HEK293 (cell line): Measurements from ENCODE around the gene NR2F1-AS1.
A peak's percentile ranks its signal among the peaks of the same experiment; 100 is the strongest.

Experiments
- CTCF ChIA-PET: fragments of 350-600 bp; formaldehyde crosslinking; extraction: SDS; loops from one replicate; lab custom pipeline; 2021; ENCODE audit warnings: antibody characterized with exemption; lab: Yijun Ruan, JAX
- POLR2A ChIA-PET: fragments of 300-600 bp; formaldehyde crosslinking; extraction: SDS; loops from one replicate; lab custom pipeline; 2020; ENCODE audit warnings: antibody characterized with exemption, inconsistent platforms; lab: Yijun Ruan, JAX
- H3K27ac ChIP-seq: fragments of 200-500 bp; sonication (Bioruptor generic); 2 replicates; pipeline ENCODE4 v1.5.1; 2014; ENCODE audit warnings: low read depth, low read length, control low read depth, inconsistent platforms; ENCODE audit errors: extremely low read depth
- H3K36me3 ChIP-seq, 2 experiments: fragments of 200-500 bp in 1 of 2; sonication (Bioruptor generic) in 1 of 2; 1 replicate in 1 of 2; 2 replicates in 1 of 2; pipeline ENCODE4 v1.5.1; 2014 to 2017; ENCODE audit warnings: inconsistent platforms in 2 of 2, low read length in 2 of 2; ENCODE audit not compliant: control insufficient read depth in 2 of 2, insufficient read depth in 1 of 2
- H3K4me1 ChIP-seq: fragments of 200-500 bp; sonication (Bioruptor generic); 2 replicates; pipeline ENCODE4 v1.5.1; 2014; ENCODE audit warnings: mild to moderate bottlenecking, low read length, inconsistent platforms; ENCODE audit not compliant: control insufficient read depth, insufficient read depth
- H3K4me3 ChIP-seq: 2 replicates; pipeline ENCODE4 v1.5.1; 2011; ENCODE audit warnings: low read depth, mild to moderate bottlenecking, control low read depth, low read length, moderate library complexity
- H3K9me3 ChIP-seq: fragments of 200-500 bp; sonication (Bioruptor generic); 2 replicates; pipeline ENCODE4 v1.5.1; 2014; ENCODE audit warnings: low read depth, low read length, inconsistent platforms; ENCODE audit not compliant: control insufficient read depth, insufficient read depth
- FEZF1 ChIP-seq: fragments of 450-650 bp; formaldehyde crosslinking; IDR thresholded peaks from 2 replicates; pipeline ENCODE4 v1.5.1; 2016; ENCODE audit warnings: missing biosample characterization, missing genetic modification characterization
- PATZ1 ChIP-seq: fragments of 450-650 bp; formaldehyde crosslinking; IDR thresholded peaks from 2 replicates; pipeline ENCODE4 v1.5.1; 2016; ENCODE audit warnings: missing biosample characterization, missing genetic modification characterization
- SCRT2 ChIP-seq: fragments of 450-650 bp; formaldehyde crosslinking; IDR thresholded peaks from 2 replicates; pipeline ENCODE4 v1.5.1; 2016; ENCODE audit warnings: missing biosample characterization, missing genetic modification characterization
- SETDB1 ChIP-seq: IDR thresholded peaks from one replicate; pipeline ENCODE4 v1.6.1; 2017; ENCODE audit warnings: mild to moderate bottlenecking, low read length, moderate library complexity, mixed read lengths; ENCODE audit not compliant: insufficient read length
- ZBTB20 ChIP-seq: fragments of 450-650 bp; formaldehyde crosslinking; IDR thresholded peaks from 2 replicates; pipeline ENCODE4 v1.5.1; 2016; ENCODE audit warnings: missing biosample characterization, missing genetic modification characterization
- ZBTB26 ChIP-seq: fragments of 450-650 bp; formaldehyde crosslinking; optimal IDR thresholded peaks from 2 replicates; pipeline ENCODE3; 2016; ENCODE audit warnings: missing biosample characterization, mild to moderate bottlenecking, missing genetic modification characterization
- ZBTB8A ChIP-seq: fragments of 450-650 bp; formaldehyde crosslinking; IDR thresholded peaks from 2 replicates; pipeline ENCODE4 v1.5.1; 2016; ENCODE audit warnings: missing biosample characterization, missing genetic modification characterization
- ZNF202 ChIP-seq: fragments of 450-650 bp; formaldehyde crosslinking; IDR thresholded peaks from 2 replicates; pipeline ENCODE4 v1.5.1; 2016; ENCODE audit warnings: missing biosample characterization, missing genetic modification characterization, borderline replicate concordance
- ZNF24 ChIP-seq: fragments of 450-650 bp; formaldehyde crosslinking; IDR thresholded peaks from 2 replicates; pipeline ENCODE4 v1.5.1; 2016; ENCODE audit warnings: missing biosample characterization, missing genetic modification characterization
- ZNF26 ChIP-seq: fragments of 450-650 bp; formaldehyde crosslinking; IDR thresholded peaks from 2 replicates; pipeline ENCODE4 v1.5.1; 2016; ENCODE audit warnings: missing biosample characterization, missing genetic modification characterization
- ZNF302 ChIP-seq: fragments of 450-650 bp; formaldehyde crosslinking; IDR thresholded peaks from 2 replicates; pipeline ENCODE4 v1.5.1; 2016; ENCODE audit warnings: missing biosample characterization, missing genetic modification characterization, low read depth
- ZNF335 ChIP-seq: fragments of 450-650 bp; formaldehyde crosslinking; conservative IDR thresholded peaks from 2 replicates; pipeline ENCODE4 v1.5.1; 2016; ENCODE audit warnings: missing biosample characterization, missing genetic modification characterization
- ZNF341 ChIP-seq: fragments of 450-650 bp; formaldehyde crosslinking; IDR thresholded peaks from 2 replicates; pipeline ENCODE4; 2016; ENCODE audit warnings: low read depth, missing biosample characterization, missing genetic modification characterization
- ZNF366 ChIP-seq: fragments of 450-650 bp; formaldehyde crosslinking; conservative IDR thresholded peaks from 2 replicates; pipeline ENCODE4 v1.5.1; 2016; ENCODE audit warnings: missing biosample characterization, missing genetic modification characterization
- ZNF398 ChIP-seq: fragments of 450-650 bp; formaldehyde crosslinking; IDR thresholded peaks from 2 replicates; pipeline ENCODE4 v1.5.1; 2017; ENCODE audit warnings: missing biosample characterization, missing genetic modification characterization
- ZNF416 ChIP-seq: fragments of 450-650 bp; formaldehyde crosslinking; IDR thresholded peaks from 2 replicates; pipeline ENCODE4 v1.5.1; 2016; ENCODE audit warnings: missing biosample characterization, missing genetic modification characterization
- ZNF426 ChIP-seq: fragments of 450-650 bp; formaldehyde crosslinking; IDR thresholded peaks from 2 replicates; pipeline ENCODE4 v1.5.1; 2017; ENCODE audit warnings: missing biosample characterization, missing genetic modification characterization, mild to moderate bottlenecking, inconsistent platforms, moderate library complexity
- ZNF514 ChIP-seq: fragments of 450-650 bp; formaldehyde crosslinking; IDR thresholded peaks from 2 replicates; pipeline ENCODE4 v1.5.1; 2016; ENCODE audit warnings: missing biosample characterization, missing genetic modification characterization
- ZNF571 ChIP-seq: fragments of 450-650 bp; formaldehyde crosslinking; IDR thresholded peaks from 2 replicates; pipeline ENCODE4 v1.5.0; 2017; ENCODE audit warnings: missing biosample characterization, missing genetic modification characterization
- ZNF629 ChIP-seq: fragments of 450-650 bp; formaldehyde crosslinking; IDR thresholded peaks from 2 replicates; pipeline ENCODE4 v1.5.1; 2017; ENCODE audit warnings: missing biosample characterization, missing genetic modification characterization
- ZNF660 ChIP-seq: fragments of 450-650 bp; IDR thresholded peaks from 2 replicates; pipeline ENCODE4 v1.5.1; 2018; ENCODE audit warnings: missing biosample characterization, mild to moderate bottlenecking, missing genetic modification characterization
- ZNF791 ChIP-seq: fragments of 450-650 bp; formaldehyde crosslinking; IDR thresholded peaks from 2 replicates; pipeline ENCODE4 v1.5.1; 2016; ENCODE audit warnings: missing biosample characterization, missing genetic modification characterization

Gene NR2F1-AS1

GRCh38 chr5:93585041-93585766 is 4.2 kb upstream of the NR2F1-AS1 start (continued):
- 0 out of 2 replicates have a peak, but pooled peaks have one; percentile 27 for TF ChIP-seq ZNF398 (tag by site-specific recombination)
- TF ChIP-seq ZNF366 (tag by site-specific recombination) = no peak; the same call in 1 of the 2 replicates

- TF ChIP-seq SCRT2 (no peak), ZNF791 (tag by site-specific recombination) (no peak), ZNF426 (no peak), ZNF202 (tag by site-specific recombination) (no peak), ZNF398 (tag by site-specific recombination) (peak; percentile 82), SETDB1 (no peak), PATZ1 (0 out of 2 replicates have a peak, but pooled peaks have one; percentile 27), ZNF26 (tag by site-specific recombination) (no peak), ZNF514 (tag by site-specific recombination) (no peak), ZNF302 (tag by site-specific recombination) (no peak)
- Histone ChIP-seq H3K9me3 (no peaks in the 10 kb centered on the region), H3K27ac (peak overlapping the region; percentile 97), H3K4me3 (peak overlapping the region; percentile 78), H3K36me3 (peaks cover 7 to 21% of the 10 kb centered on the region in 2 experiments), H3K4me1 (peaks cover 14% of the 10 kb centered on the region)
- ChIA-PET POLR2A (interaction anchor here (0.6 to 1.3 kb wide), 5 partner anchors 22 to 1051 kb away, joined by 3 to 4 read pairs (median 3); no protein-coding TSS in a partner anchor), CTCF (interaction anchor here (0.9 kb wide), 1 partner anchor 22 kb away, joined by 3 read pairs; no protein-coding TSS in a partner anchor)
Observed at GRCh38 chr5:93584596-93585040, 3.6 kb upstream of the NR2F1-AS1 start.

- Histone ChIP-seq H3K4me3 (peak overlapping the region; percentile 78), H3K9me3 (no peaks in the 10 kb centered on the region), H3K27ac (peak overlapping the region; percentile 97), H3K4me1 (peaks cover 7% of the 10 kb centered on the region), H3K36me3 (peaks cover 3 to 16% of the 10 kb centered on the region in 2 experiments; a peak in 2 of 3 replicates)
- CTCF ChIA-PET = interaction anchor here (0.9 kb wide), 1 partner anchor 23 kb away, joined by 3 read pairs; no protein-coding TSS in a partner anchor
- TF ChIP-seq ZNF335 (tag by site-specific recombination) = peak; percentile 67
- no peak for TF ChIP-seq ZNF629 (tag by site-specific recombination)
- 0 out of 2 replicates have a peak, but pooled peaks have one; percentile 20 for TF ChIP-seq ZNF660 (tag by site-specific recombination)
- no peak for TF ChIP-seq ZNF24 (tag by site-specific recombination)
- TF ChIP-seq FEZF1 (tag by site-specific recombination) = peak; percentile 80
- TF ChIP-seq ZBTB20 (tag by site-specific recombination) = peak; percentile 44; the same call in 1 of the 2 replicates
- peak; percentile 28 for TF ChIP-seq ZBTB8A (tag by site-specific recombination)
- TF ChIP-seq ZBTB26 (tag by site-specific recombination) = peak; percentile 63
- TF ChIP-seq ZNF341 (tag by site-specific recombination) = no peak
- no peak for TF ChIP-seq ZNF416 (tag by site-specific recombination)
- no peak for TF ChIP-seq ZNF571
- POLR2A ChIA-PET = interaction anchor here (0.6 to 1.3 kb wide), 4 partner anchors 38 to 1051 kb away, joined by 3 to 4 read pairs (median 3); no protein-coding TSS in a partner anchor
Observed at GRCh38 chr5:93583768-93584595, 3.0 kb upstream of the NR2F1-AS1 start.
